GM21529 (cell line): ENCODE measurements around the gene ZBTB7A.
A peak's percentile ranks its signal among the peaks of the same experiment; 100 is the strongest.
"Not testable (repeated sequence)": the region's sequence is repeated elsewhere in the genome, so short reads cannot be mapped to it uniquely, and the experiment has no call there.

Source experiments
- ATAC-seq: cut with Tn5 transposase; IDR thresholded peaks from one replicate; pipeline ENCODE4 v1.9.1; 2021; ENCODE audit not compliant: unreplicated experiment

The ZBTB7A gene

GRCh38 chr19:4018775-4019504 lies 47.8 kb downstream of the ZBTB7A start:
- ATAC-seq, result no peak

- no peak for ATAC-seq
Observed at GRCh38 chr19:4018140-4018613, 48.5 kb downstream of the ZBTB7A start.

- no peak for ATAC-seq
Observed at GRCh38 chr19:4016903-4017638, 49.6 kb downstream of the ZBTB7A start.

- ATAC-seq, result no peak
Observed at GRCh38 chr19:4016486-4016885, 50.2 kb downstream of the ZBTB7A start.

- no peak for ATAC-seq
Observed at GRCh38 chr19:4015705-4016402, 50.8 kb downstream of the ZBTB7A start.

DNA sequence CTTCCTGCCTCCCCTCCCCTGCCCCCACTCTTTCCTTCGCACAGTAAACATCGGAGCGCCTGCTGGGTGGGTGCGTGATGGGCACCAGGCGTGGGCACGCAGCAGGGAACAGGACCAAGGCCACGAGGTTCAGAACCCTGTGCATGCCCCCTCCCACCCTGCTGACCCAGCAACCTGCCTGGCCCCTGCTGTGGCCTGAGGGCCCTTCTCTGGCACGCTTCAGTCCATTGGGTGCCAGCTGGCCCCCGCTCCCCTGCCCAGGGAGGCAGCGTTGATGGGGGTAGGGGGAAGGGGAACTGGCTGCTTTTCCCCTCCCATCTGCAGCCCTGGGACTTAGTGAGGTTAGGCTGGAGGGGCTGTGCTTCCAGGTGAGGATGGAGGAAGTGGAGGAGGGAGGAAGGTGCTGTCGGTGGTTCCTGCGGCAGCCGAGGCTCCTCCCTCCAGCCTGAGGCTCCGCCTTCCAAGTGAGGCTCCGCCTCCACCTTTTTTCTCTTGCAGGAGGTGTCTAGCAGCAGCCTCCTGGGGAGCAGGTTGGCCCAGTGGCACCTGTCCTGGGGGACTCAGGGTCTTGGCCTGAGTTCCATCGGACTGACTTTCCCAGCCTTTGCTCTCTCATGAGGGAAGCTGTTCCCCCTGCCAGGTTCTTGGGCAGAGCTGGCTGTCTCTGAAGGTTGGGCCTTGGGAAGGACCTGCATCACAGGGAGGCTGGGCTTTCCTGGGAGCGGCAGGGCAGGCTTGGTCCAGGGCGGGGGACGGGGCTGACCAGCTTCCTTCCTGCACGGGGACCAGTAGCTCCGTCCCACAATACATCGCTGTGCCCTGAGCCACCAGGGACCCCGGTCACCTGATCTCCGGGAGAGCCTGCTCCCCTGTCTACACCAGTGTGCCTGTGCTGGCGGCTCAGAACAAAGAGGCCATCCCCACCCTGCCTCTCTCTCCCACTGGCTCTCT lies 51.9 kb downstream of the ZBTB7A start:
- ATAC-seq, result no peak

GRCh38 chr19:4013886-4014540 lies 52.7 kb downstream of the ZBTB7A start:
- ATAC-seq, result no peak

- no peak for ATAC-seq
Observed at GRCh38 chr19:4012975-4013634, 53.6 kb downstream of the ZBTB7A start.

DNA sequence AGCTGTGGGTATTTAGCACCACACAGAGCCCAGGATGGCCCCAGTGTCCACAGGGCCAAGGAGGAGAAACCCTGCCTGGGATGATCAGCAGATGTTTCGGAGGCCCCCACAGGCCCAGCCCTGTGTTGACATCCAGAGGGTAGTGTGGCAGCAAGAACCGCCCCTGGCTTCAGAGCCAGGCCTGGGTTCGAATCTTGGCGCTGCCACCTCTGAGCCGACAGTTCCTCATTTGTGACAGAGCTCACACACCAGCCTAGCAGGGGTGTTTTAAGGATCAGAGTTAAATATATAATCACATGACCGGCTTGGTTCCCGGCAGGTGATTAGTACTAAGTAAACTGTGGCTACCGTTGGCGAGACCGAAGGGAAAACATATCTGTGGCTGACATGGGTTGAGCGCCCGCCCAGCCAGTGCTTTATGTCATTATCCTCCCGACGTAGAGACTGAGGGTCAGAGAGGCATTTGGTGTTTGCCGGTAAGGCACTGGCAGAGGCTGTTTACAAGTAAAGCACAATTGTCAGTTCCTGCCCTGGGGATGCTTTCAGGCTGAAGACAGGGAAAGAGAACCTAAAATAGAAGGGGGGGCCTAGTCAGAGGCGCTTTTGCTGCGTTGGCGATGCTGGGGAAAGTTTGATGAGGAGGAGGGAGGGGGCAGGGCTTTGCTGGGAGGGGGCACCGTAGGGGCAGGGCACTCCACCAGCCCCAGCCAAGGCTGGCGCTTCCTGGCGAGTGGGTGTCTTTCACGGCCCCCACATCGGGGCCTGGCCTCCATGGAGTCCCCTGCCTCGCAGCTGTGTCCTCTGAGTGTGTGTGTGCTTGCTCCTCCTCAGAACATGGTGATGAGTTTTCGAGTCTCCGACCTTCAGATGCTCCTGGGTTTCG lies 54.4 kb downstream of the ZBTB7A start:
- ATAC-seq, result no peak

GRCh38 chr19:4011430-4011829 lies 55.3 kb downstream of the ZBTB7A start:
- ATAC-seq, result not testable (repeated sequence)

- no peak for ATAC-seq
Observed at GRCh38 chr19:4010808-4011110, 55.9 kb downstream of the ZBTB7A start.

- ATAC-seq, result no peak
Observed at GRCh38 chr19:4009990-4010807, 56.5 kb downstream of the ZBTB7A start.

DNA sequence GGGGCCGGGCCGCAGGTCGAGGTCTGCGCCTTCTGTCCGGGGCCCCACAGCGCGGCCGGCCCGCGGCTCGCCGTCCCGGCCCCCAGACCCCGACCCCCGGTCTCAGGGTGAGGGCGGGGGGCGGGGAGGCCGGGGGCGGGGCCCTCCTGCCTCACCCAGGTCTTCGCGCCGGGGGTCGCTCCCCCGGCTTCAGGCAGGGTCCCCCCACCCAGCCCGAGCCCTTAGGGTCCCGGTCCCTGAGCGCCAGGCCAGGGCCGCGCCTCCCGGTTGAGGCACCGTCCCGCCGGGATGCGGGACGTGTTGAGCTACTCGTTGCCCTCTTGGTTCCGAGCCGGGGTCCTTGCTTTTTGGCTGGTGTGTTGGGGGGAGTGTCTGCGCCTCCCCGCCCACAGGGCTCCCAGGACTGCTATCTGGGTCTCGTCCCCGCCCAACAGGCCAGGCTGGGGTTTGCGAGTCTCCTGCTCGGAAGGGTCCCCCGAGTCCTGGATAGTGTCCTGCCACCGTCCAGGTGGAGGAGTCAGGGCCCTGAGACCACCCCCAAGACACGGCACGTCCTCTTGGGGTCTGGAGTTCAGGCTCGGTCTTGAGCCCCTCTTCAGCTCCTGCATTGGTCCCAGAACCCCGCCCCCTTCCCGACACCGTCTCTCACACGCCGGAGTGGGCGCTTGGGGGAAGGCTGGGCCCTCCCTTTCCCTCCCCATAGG lies 58.7 kb downstream of the ZBTB7A start:
- peak; percentile 1 for ATAC-seq

- ATAC-seq, result peak; percentile 71
Observed at GRCh38 chr19:4007021-4007835, 59.5 kb downstream of the ZBTB7A start, which contains the start of gene PIAS4. Gene PIAS4, plus strand, starts transcription at chr19:4007736. Its CDS starts 25 bp downstream, at chr19:4007761.

DNA sequence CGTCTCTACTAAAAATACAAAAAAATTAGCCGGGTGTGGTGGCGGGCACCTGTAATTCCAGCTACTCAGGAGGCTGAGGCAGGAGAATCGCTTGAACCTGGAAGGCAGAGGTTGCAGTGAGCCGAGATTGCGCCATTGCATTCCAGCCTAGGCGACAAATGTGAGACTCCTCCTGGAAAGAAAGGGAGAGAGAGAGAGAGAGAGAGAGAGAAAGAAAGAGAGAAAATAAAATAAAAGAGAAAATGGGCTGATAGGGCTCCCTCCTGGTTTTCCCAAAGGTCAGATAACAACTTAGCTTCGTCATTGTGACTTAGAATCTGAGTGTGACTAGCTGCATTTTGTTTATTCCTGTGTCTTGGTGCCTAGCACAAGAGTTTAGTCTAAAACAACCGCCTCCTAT lies 61.3 kb downstream of the ZBTB7A start:
- ATAC-seq, result not testable (repeated sequence)

DNA sequence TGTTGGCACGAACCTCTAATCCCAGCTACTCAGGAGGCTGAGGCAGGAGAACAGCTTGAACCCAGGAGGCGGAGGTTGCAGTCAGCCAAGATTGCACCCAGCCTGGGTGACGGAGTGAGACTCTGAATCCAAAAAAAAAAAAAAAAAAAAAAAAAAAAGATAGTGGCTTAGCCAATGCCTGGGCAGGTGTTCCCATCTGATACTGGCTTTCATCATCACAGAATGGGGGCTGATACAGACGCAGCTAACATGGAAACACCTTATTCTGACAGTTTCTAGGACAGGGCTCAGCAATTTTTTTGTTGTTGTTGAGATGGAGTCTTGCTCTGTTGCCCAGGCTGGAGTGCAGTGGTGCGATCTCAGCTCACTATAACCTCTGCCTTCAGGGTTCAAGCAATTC lies 65.9 kb downstream of the ZBTB7A start:
- ATAC-seq, result not testable (repeated sequence)
